ENCODE data around the gene CA6.
A peak's percentile ranks its signal among the peaks of the same experiment; 100 is the strongest.
"Not testable (repeated sequence)": the region's sequence is repeated elsewhere in the genome, so short reads cannot be mapped to it uniquely, and the experiment has no call there.

Gene CA6

GRCh38 chr1:8930116-8930515 lies 15.6 kb upstream of the CA6 start:
- H3K4me3 ChIP-seq (ENCODE audit: control insufficient read depth, low read depth, low read length), result no peak overlapping the region
- no peak for DNase-seq (ENCODE audit: low read depth)
- no peak for TF ChIP-seq CTCF (conservative IDR thresholded peaks at IDR 0.05; ENCODE audit: control insufficient read depth, insufficient read depth, low read depth, low read length)

GRCh38 chr1:8937051-8937450 lies 8.6 kb upstream of the CA6 start:
- H3K4me3 ChIP-seq (ENCODE audit: control insufficient read depth, low read depth, low read length); DNase-seq (ENCODE audit: low read depth): not testable (repeated sequence)

GRCh38 chr1:8937701-8938100 lies 8.0 kb upstream of the CA6 start:
- TF ChIP-seq CTCF (conservative IDR thresholded peaks at IDR 0.05; ENCODE audit: control insufficient read depth, insufficient read depth, low read depth, low read length), result no peak

GRCh38 chr1:8938232-8938999 lies 7.3 kb upstream of the CA6 start:
- H3K4me3 ChIP-seq (ENCODE audit: control insufficient read depth, low read depth, low read length), result no peak overlapping the region
- no peak for DNase-seq (ENCODE audit: low read depth)
- TF ChIP-seq CTCF (conservative IDR thresholded peaks at IDR 0.05; ENCODE audit: control insufficient read depth, insufficient read depth, low read depth, low read length), result no peak

More at GRCh38 chr1:8937701-8938100, 8.0 kb upstream of the CA6 start:
- no peak for DNase-seq (ENCODE audit: low read depth)
- H3K4me3 ChIP-seq (ENCODE audit: control insufficient read depth, low read depth, low read length), result no peak overlapping the region

- H3K4me3 ChIP-seq (ENCODE audit: control insufficient read depth, low read depth, low read length), result no peak overlapping the region
- TF ChIP-seq CTCF (conservative IDR thresholded peaks at IDR 0.05; ENCODE audit: control insufficient read depth, insufficient read depth, low read depth, low read length), result no peak
- DNase-seq (ENCODE audit: low read depth), result no peak
These were observed 6.7 kb upstream of the CA6 start for GRCh38 chr1:8939000-8939265.

- no peak overlapping the region for H3K4me3 ChIP-seq (ENCODE audit: control insufficient read depth, low read depth, low read length)
- no peak for TF ChIP-seq CTCF (conservative IDR thresholded peaks at IDR 0.05; ENCODE audit: control insufficient read depth, insufficient read depth, low read depth, low read length)
- peak; percentile 56 for DNase-seq (ENCODE audit: low read depth)
These were observed 6.2 kb upstream of the CA6 start for GRCh38 chr1:8939362-8939995.

GRCh38 chr1:8941906-8942305 lies 3.8 kb upstream of the CA6 start:
- no peak for TF ChIP-seq CTCF (conservative IDR thresholded peaks at IDR 0.05; ENCODE audit: control insufficient read depth, insufficient read depth, low read depth, low read length)
- DNase-seq (ENCODE audit: low read depth), result peak; percentile 75

More at GRCh38 chr1:8941906-8942305, 3.8 kb upstream of the CA6 start:
- H3K4me3 ChIP-seq (ENCODE audit: control insufficient read depth, low read depth, low read length), result no peak overlapping the region
